Measurements from ENCODE around the gene ITGB2.

DNA sequence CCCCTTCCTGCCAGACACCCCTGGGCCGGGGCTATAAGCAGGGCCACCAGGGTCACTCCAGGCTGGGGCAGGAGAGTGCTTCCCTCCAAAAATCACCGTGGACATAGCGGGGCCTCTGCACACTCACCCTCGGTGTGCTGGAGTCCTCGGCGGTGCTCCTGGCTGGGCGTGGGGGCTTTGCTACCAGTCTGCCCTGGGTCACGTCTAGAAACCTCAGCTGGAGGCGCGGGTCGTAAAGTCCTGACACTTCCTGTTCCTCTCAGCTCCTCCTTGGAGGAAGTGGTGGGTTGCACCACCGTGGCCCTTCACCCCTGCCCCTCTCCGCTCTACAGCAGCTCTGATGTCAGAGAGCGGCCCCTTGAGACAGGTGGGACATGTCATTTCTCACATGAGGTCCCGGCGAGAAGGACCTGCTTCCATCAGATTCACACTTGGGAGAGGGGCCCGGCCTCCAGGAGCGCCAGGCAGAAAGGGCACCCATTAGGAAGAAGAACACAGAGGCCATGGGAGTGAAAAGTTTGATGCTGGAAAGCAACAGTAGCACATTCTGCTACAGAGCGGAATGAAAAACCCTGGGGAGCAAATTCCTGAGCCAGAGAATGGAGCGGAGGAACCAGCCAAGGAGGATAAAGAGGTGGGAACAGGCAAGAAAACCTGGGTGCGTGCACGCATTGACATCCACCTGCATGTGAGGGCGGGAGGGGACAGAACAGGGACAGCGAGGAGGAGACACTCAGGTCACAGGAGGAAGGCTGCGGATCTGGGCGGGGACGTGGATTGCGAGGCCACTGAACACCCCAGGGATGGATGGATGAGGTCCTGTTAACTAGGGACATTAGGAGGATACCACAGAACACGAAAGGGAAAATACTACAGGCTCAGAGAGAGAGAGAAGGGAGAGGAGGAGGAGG lies at the start of gene ITGB2:
- TF ChIP-seq, protein P1, sequence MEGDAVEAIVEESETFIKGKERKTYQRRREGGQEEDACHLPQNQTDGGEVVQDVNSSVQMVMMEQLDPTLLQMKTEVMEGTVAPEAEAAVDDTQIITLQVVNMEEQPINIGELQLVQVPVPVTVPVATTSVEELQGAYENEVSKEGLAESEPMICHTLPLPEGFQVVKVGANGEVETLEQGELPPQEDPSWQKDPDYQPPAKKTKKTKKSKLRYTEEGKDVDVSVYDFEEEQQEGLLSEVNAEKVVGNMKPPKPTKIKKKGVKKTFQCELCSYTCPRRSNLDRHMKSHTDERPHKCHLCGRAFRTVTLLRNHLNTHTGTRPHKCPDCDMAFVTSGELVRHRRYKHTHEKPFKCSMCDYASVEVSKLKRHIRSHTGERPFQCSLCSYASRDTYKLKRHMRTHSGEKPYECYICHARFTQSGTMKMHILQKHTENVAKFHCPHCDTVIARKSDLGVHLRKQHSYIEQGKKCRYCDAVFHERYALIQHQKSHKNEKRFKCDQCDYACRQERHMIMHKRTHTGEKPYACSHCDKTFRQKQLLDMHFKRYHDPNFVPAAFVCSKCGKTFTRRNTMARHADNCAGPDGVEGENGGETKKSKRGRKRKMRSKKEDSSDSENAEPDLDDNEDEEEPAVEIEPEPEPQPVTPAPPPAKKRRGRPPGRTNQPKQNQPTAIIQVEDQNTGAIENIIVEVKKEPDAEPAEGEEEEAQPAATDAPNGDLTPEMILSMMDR (IDR thresholded peaks at IDR 0.05): no peak
- no peak for TF ChIP-seq POLR2A (IDR thresholded peaks at IDR 0.05)
